ENCODE measurements around the gene IGSF6. TPM values are rescaled to one million over a fixed set of nuclear protein-coding genes. Genes with fewer than 3 reads are reported as not detected.

IGSF6 gene
- total and polyA plus RNA-seq, 2 of the 8 experiments (the other 6 are each of a cell fraction or from before 2014, with no cell fraction given), result not detected

DNA sequence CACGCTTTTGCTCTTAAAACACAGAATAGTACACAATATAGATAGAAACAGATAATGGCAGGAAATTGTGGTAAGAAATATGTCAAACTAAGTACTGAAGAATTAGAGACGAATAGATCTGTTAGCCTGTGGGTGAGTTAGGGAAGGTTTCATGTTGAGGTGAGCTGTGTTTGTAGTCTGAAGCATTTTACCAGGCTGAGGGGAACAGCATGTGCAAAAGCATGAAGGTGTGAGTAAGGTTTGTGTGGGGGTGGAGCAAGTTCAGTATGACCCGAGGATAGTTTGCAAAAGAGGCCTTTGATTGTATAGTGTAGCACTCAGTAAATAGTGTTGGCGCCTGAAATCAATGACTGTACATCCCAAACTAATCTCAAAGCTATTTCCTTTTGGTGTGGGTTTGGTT lies 13.8 kb downstream of the IGSF6 start:
- H2AK5ac ChIP-seq (ENCODE audit: low read depth, low read length), result no peak overlapping the region
- H2BK5ac ChIP-seq (ENCODE audit: low read depth, low read length), result no peak overlapping the region
- H3K4me2 ChIP-seq (ENCODE audit: insufficient read depth in 1 of 2, low read depth in 2 of 2, low read length in 2 of 2), result no peak overlapping the region
- H2BK20ac ChIP-seq (ENCODE audit: low read length), result no peak overlapping the region
- H4K8ac ChIP-seq (ENCODE audit: extremely low read depth, insufficient read depth, low read length), result no peak overlapping the region
- H3K4me1 ChIP-seq (replicated peaks in 1 of 4; ENCODE audit: control insufficient read depth in 3 of 4, insufficient read depth in 4 of 4, low read length in 3 of 4), result no peaks in the 10 kb centered on the region
- FAIRE-seq (no peak), DNase-seq (ENCODE audit: low read depth in 1 of 2, low spot score in 2 of 2) (no peak)
- no peaks in the 10 kb centered on the region for H4K20me1 ChIP-seq (replicated peaks in 1 of 2; ENCODE audit: control insufficient read depth in 1 of 2, insufficient read depth in 2 of 2, low read length in 2 of 2)
- H2BK12ac ChIP-seq (ENCODE audit: low read depth, low read length), result no peak overlapping the region
- H3K18ac ChIP-seq (ENCODE audit: extremely low read depth, low read length), result no peak overlapping the region
- H4K5ac ChIP-seq (ENCODE audit: insufficient read length, low read depth, low read length), result no peak overlapping the region
- H3K36me3 ChIP-seq (ENCODE audit: control insufficient read depth in 2 of 4, insufficient read depth in 4 of 4, low read length in 3 of 4), result peaks cover 0 to 3% (median 0%) of the 10 kb centered on the region in 4 experiments; a peak in 3 of 8 replicates
- no peak overlapping the region for H4K91ac ChIP-seq (replicated peaks; ENCODE audit: insufficient read length, low read length)
- no peak overlapping the region for H3K27ac ChIP-seq (ENCODE audit: low read depth, low read length)
- WGBS, 2 experiments (ENCODE audit: extremely low coverage in 1 of 2, insufficient coverage in 1 of 2, insufficient read length in 1 of 2, insufficient replicate concordance in 2 of 2, low coverage in 1 of 2, low lambda C conversion rate in 2 of 2, missing lambda C conversion rate in 1 of 2), result 82% methylated on average over 4 of the region's 4 CpGs; no CpG with 5 or more reads in 1 of the 2 experiments
- no peak overlapping the region for H3K56ac ChIP-seq (replicated peaks; ENCODE audit: insufficient read length, low read depth, low read length)
- no peak overlapping the region for H3K14ac ChIP-seq (ENCODE audit: insufficient read length)
- POLR2A ChIA-PET (ENCODE audit: partially characterized antibody), result interaction anchor here (0.7 kb wide), 1 partner anchor 19 kb away, joined by 3 read pairs; no protein-coding TSS in a partner anchor
- CTCF ChIA-PET (ENCODE audit: partially characterized antibody), result interaction anchor here (1.0 to 4.5 kb wide), 7 partner anchors 9 to 60 kb away, joined by 3 to 26 read pairs (median 6); no protein-coding TSS in a partner anchor
- no peaks in the 10 kb centered on the region for H3K23me2 ChIP-seq (ENCODE audit: low read depth, low read length)
- H3K4me3 ChIP-seq (ENCODE audit: extremely low read depth in 1 of 4, insufficient read depth in 2 of 4, low read depth in 3 of 4, low read length in 4 of 4), result no peak overlapping the region
- peaks cover 0 to 5% of the 10 kb centered on the region in 2 experiments; a peak in 1 of 4 replicates for H3K79me2 ChIP-seq (ENCODE audit: control insufficient read depth in 1 of 2, insufficient read depth in 2 of 2, low read length in 2 of 2)
- H2BK120ac ChIP-seq (replicated peaks; ENCODE audit: low read depth, low read length), result no peak overlapping the region
- H2BK15ac ChIP-seq (ENCODE audit: low read length), result no peak overlapping the region
- no peak overlapping the region for H3K23ac ChIP-seq (ENCODE audit: insufficient read length)
- no peak overlapping the region for H3K4ac ChIP-seq (replicated peaks; ENCODE audit: insufficient read length, low read depth, low read length)
- no peaks in the 10 kb centered on the region for H3K9me3 ChIP-seq (ENCODE audit: insufficient read depth in 2 of 2, low read depth in 1 of 2, low read length in 1 of 2)
- H3K79me1 ChIP-seq (ENCODE audit: low read depth, low read length), result no peaks in the 10 kb centered on the region
- H3K27me3 ChIP-seq (replicated peaks in 1 of 4; ENCODE audit: control insufficient read depth in 3 of 4, extremely low read depth in 1 of 4, insufficient read depth in 3 of 4, low read length in 3 of 4), result no peaks in the 10 kb centered on the region
- H2AFZ ChIP-seq (ENCODE audit: low read length), result no peak overlapping the region
- H3K9ac ChIP-seq (replicated peaks in 1 of 4; ENCODE audit: extremely low read depth in 1 of 4, low read depth in 3 of 4, low read length in 3 of 4), result no peak overlapping the region
- TF ChIP-seq ZNF274 (IDR thresholded peaks at IDR 0.05; ENCODE audit: borderline replicate concordance, extremely low read depth, low read length) (no peak), PHF8 (conservative IDR thresholded peaks at IDR 0.05; ENCODE audit: low read depth, low read length) (no peak), RXRA (IDR thresholded peaks at IDR 0.05; ENCODE audit: insufficient read depth, low read depth, low read length) (no peak), SIX5 (IDR thresholded peaks at IDR 0.05; ENCODE audit: low read depth, low read length) (no peak), SP2 (IDR thresholded peaks at IDR 0.05; ENCODE audit: low read length) (no peak), JUND (IDR thresholded peaks at IDR 0.05; ENCODE audit: low read length) (no peak), SRF (IDR thresholded peaks at IDR 0.05; ENCODE audit: low read depth, low read length) (no peak), BCL11A (IDR thresholded peaks at IDR 0.05; ENCODE audit: low read depth in 2 of 2, low read length in 2 of 2) (no peak), SIN3A (conservative IDR thresholded peaks at IDR 0.05 in 1 of 2, IDR thresholded peaks at IDR 0.05 in 1 of 2; ENCODE audit: low read depth in 1 of 2, low read length in 2 of 2) (no peak), NRF1 (IDR thresholded peaks at IDR 0.05; ENCODE audit: low read depth, low read length) (no peak), CBX8 (IDR thresholded peaks at IDR 0.05; ENCODE audit: borderline replicate concordance, low read depth, low read length) (no peak), CHD1 (IDR thresholded peaks at IDR 0.05; ENCODE audit: low read depth, low read length) (no peak)
- TF ChIP-seq, protein P1, sequence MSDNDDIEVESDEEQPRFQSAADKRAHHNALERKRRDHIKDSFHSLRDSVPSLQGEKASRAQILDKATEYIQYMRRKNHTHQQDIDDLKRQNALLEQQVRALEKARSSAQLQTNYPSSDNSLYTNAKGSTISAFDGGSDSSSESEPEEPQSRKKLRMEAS (IDR thresholded peaks at IDR 0.05), result no peak
